OCI-LY7 (cell line): ENCODE data around the gene PWWP2B. TPM values are rescaled to one million over a fixed set of nuclear protein-coding genes. Genes with fewer than 3 reads are reported as not detected.

Experiments used
- BruUV-seq: library from RNA; stranded (reverse); fragments of 400-500 nt; replicated peaks from 2 replicates; lab custom pipeline; 2021; lab: Mats Ljungman, UMichigan
- CTCF ChIA-PET: fragments of 300-600 bp; sonication (Branson Sonifier 250); formaldehyde crosslinking; loops from one replicate; lab custom pipeline; 2022; ENCODE audit warnings: antibody characterized with exemption; ENCODE audit not compliant: unreplicated experiment; lab: Charles Lee
- POLR2A ChIA-PET: fragments of 300-600 bp; sonication (Branson Sonifier 250); formaldehyde crosslinking; loops from one replicate; lab custom pipeline; 2022; ENCODE audit warnings: antibody characterized with exemption; lab: Charles Lee
- DNase-seq: peaks from one replicate; pipeline ENCODE4 v3.0.0-alpha.2; 2015; ENCODE audit warnings: low spot score
- H2AFZ ChIP-seq: fragments of 200-600 bp; sonication (generic), shearing (Covaris generic); 2 replicates; pipeline ENCODE4 v1.6.1; 2014; ENCODE audit warnings: mild to moderate bottlenecking, antibody characterized with exemption, low read length, moderate library complexity
- H3K27ac ChIP-seq: fragments of 200-600 bp; sonication (generic); 2 replicates; pipeline ENCODE4 v1.5.1; 2014; ENCODE audit warnings: mixed run types, low read depth, mild to moderate bottlenecking, moderate library complexity, low read length, inconsistent platforms; ENCODE audit not compliant: poor library complexity, severe bottlenecking
- H3K36me3 ChIP-seq: fragments of 200-600 bp; sonication (generic); 2 replicates; pipeline ENCODE4 v1.6.1; 2014; ENCODE audit warnings: mild to moderate bottlenecking, antibody characterized with exemption, low read length, moderate library complexity, mixed read lengths; ENCODE audit not compliant: insufficient read depth
- H3K4me1 ChIP-seq: fragments of 200-600 bp; sonication (generic); 2 replicates; pipeline ENCODE4 v1.5.1; 2014; ENCODE audit warnings: mild to moderate bottlenecking, low read length; ENCODE audit not compliant: insufficient read depth, poor library complexity, severe bottlenecking
- H3K4me2 ChIP-seq: fragments of 200-600 bp; sonication (generic); 2 replicates; pipeline ENCODE4 v1.6.1; 2014; ENCODE audit warnings: mild to moderate bottlenecking, low read length
- H3K4me3 ChIP-seq: fragments of 200-600 bp; sonication (generic); 2 replicates; pipeline ENCODE4 v1.5.1; 2014; ENCODE audit warnings: mild to moderate bottlenecking, low read depth, low read length; ENCODE audit not compliant: poor library complexity, severe bottlenecking
- H3K79me2 ChIP-seq: fragments of 200-600 bp; sonication (generic); 2 replicates; pipeline ENCODE4 v1.6.1; 2016; ENCODE audit warnings: low read depth, mild to moderate bottlenecking, low read length, moderate library complexity, mixed read lengths; ENCODE audit not compliant: insufficient read depth
- H3K9me2 ChIP-seq: fragments of 200-600 bp; sonication (generic); 2 replicates; pipeline ENCODE4 v1.6.1; 2016; ENCODE audit warnings: mild to moderate bottlenecking, low read length, mixed read lengths; ENCODE audit not compliant: insufficient read depth
- H3K9me3 ChIP-seq: fragments of 200-600 bp; sonication (generic); 2 replicates; pipeline ENCODE4 v1.6.1; 2014; ENCODE audit warnings: mild to moderate bottlenecking, mixed run types, low read length, mixed read lengths
- H4K20me1 ChIP-seq: fragments of 200-600 bp; sonication (generic); 2 replicates; pipeline ENCODE4 v1.6.1; 2014; ENCODE audit warnings: mild to moderate bottlenecking, antibody characterized with exemption, low read length, moderate library complexity, mixed read lengths; ENCODE audit not compliant: insufficient read depth
- EZH2phosphoT487 ChIP-seq: fragments of 200-600 bp; sonication (generic); IDR thresholded peaks from 2 replicates; pipeline ENCODE4 v1.6.1; 2018; ENCODE audit warnings: low read depth, borderline replicate concordance, mild to moderate bottlenecking, mixed run types, antibody characterized with exemption, low read length, moderate library complexity, mixed read lengths
- intact Hi-C: fragments of 100-400 bp; cut with micrococcal nuclease; formaldehyde crosslinking; loops from one replicate; pipeline ENCODE4 v1.10.0; 2022; ENCODE audit not compliant: unreplicated experiment
- total RNA-seq, 2 experiments: library from RNA; depleted of rRNA in 1 of 2; stranded (reverse); fragments of >200 nt in 1 of 2; shearing (Covaris generic) in 1 of 2; gene quantifications; 2 replicates each; pipeline ENCODE4 v1.2.3, GENCODE V29; 2014 to 2022
- TF ChIP-seq, protein P1 (sequence below): fragments of 200-600 bp; sonication (generic); conservative IDR thresholded peaks from 2 replicates; pipeline ENCODE4 v1.5.1; 2014; ENCODE audit warnings: mild to moderate bottlenecking, antibody characterized with exemption, low read length, moderate library complexity, mixed read lengths

The PWWP2B gene
- total RNA-seq, 2 experiments from 2014 or later, result 5.9 to 10.6 TPM

DNA sequence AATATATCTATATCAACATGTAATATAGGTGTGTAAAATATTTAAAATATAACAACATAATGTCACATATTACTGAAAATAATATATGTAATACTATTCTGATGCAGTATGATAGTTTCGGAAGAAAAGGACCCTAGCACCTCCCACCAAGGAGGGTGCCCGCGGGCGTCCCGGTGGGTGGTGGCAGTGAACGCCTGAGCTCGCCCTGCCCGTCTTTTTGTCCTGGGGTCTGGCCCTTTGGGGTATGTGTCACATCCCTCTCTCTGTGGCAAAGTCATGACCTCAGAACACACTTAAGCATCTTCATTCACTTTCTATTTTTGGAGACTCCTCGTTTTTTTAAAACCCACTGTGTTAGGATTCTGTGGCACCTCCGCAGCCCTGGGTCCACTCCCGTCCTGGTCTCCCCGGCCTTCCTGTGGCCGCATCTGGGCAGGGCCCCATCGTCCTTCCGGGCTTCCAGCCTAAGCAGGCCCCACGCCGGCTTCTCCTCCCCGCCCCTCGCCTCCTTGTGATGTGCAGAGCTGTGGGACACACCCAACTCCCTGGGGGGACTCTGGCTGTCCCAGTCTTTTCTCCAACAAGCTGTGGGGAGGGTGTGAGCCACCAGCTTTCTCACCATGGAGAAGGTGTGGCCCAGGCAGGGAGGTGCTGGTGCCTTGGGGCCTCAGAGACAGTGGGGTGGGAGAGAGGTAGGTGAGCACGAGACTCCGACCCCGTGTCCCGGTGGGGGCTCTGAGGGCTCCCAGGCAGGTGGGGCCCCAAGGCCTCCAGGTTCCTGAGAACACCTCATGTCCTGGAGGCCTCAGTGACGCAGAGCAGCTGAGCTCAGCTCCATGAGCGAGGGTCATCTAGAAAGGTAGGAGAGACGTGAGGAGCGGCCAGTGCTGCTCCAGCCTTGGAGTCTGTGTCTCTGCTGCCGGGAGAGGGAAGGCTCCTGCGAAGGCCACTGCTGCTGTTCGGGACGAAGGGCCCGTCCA lies 16.5 kb downstream of the PWWP2B start:
- no peak for DNase-seq
- peaks cover 6% of the 10 kb centered on the region for H3K4me1 ChIP-seq
- no TSS peak for BruUV-seq
- no peaks in the 10 kb centered on the region for H3K79me2 ChIP-seq
- H4K20me1 ChIP-seq, result no peaks in the 10 kb centered on the region
- no peak overlapping the region for H3K27ac ChIP-seq
- no peak overlapping the region for H3K4me3 ChIP-seq
- TF ChIP-seq EZH2phosphoT487, result no peak
- TF ChIP-seq, protein P1, sequence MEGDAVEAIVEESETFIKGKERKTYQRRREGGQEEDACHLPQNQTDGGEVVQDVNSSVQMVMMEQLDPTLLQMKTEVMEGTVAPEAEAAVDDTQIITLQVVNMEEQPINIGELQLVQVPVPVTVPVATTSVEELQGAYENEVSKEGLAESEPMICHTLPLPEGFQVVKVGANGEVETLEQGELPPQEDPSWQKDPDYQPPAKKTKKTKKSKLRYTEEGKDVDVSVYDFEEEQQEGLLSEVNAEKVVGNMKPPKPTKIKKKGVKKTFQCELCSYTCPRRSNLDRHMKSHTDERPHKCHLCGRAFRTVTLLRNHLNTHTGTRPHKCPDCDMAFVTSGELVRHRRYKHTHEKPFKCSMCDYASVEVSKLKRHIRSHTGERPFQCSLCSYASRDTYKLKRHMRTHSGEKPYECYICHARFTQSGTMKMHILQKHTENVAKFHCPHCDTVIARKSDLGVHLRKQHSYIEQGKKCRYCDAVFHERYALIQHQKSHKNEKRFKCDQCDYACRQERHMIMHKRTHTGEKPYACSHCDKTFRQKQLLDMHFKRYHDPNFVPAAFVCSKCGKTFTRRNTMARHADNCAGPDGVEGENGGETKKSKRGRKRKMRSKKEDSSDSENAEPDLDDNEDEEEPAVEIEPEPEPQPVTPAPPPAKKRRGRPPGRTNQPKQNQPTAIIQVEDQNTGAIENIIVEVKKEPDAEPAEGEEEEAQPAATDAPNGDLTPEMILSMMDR, result no peak
- no peaks in the 10 kb centered on the region for H3K36me3 ChIP-seq
- ChIA-PET POLR2A (interaction anchor here (1.1 kb wide), 1 partner anchor 26 kb away, joined by 3 read pairs; no protein-coding TSS in a partner anchor), CTCF (no interaction called here)
- no peak overlapping the region for H2AFZ ChIP-seq
- H3K9me3 ChIP-seq, result no peaks in the 10 kb centered on the region
- intact Hi-C loops, result no loop called here
- H3K9me2 ChIP-seq, result no peaks in the 10 kb centered on the region
- H3K4me2 ChIP-seq, result no peak overlapping the region

DNA sequence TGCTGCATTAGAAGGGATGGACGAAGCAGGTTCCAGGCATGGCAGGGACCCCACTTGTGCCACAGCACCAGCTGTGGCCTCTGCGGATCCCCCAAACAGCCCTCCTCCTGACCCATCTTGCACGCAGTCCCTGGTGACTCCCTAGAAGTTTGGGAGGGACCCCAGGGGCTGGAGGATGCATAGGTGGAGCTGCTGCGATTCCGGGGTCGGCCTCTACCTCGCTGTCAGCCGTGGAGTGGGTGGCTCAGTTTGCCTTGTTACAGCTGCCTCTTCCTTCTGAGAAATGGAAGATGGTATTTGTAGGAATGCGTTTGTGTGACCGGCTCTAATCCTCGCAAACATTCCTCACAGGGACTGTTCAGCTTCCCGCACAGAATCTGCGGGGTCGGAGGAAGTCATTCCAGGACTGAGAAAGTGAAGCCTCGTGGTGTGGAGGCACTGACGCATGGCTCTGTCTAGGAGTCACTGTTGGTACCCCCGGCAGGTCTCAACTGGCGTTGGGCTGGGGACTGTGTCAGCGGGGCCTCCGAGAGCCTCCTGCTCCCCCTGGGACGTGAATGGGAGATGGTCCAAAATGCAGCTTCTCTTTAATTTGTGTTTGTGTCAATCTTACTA lies 17.5 kb downstream of the PWWP2B start:
- no peaks in the 10 kb centered on the region for H3K9me3 ChIP-seq
- CTCF ChIA-PET, result no interaction called here
- H3K9me2 ChIP-seq, result no peaks in the 10 kb centered on the region
- DNase-seq, result no peak
- no TSS peak for BruUV-seq
- no peaks in the 10 kb centered on the region for H4K20me1 ChIP-seq
- no peak overlapping the region for H2AFZ ChIP-seq
- H3K79me2 ChIP-seq, result no peaks in the 10 kb centered on the region
- H3K4me2 ChIP-seq, result no peak overlapping the region
- no peak overlapping the region for H3K4me3 ChIP-seq
- H3K4me1 ChIP-seq, result peaks cover 14% of the 10 kb centered on the region
- intact Hi-C loops, result no loop called here
- no peaks in the 10 kb centered on the region for H3K36me3 ChIP-seq
- no peak for TF ChIP-seq EZH2phosphoT487
- TF ChIP-seq, protein P1, result no peak
- no peak overlapping the region for H3K27ac ChIP-seq
- POLR2A ChIA-PET, result no interaction called here

DNA sequence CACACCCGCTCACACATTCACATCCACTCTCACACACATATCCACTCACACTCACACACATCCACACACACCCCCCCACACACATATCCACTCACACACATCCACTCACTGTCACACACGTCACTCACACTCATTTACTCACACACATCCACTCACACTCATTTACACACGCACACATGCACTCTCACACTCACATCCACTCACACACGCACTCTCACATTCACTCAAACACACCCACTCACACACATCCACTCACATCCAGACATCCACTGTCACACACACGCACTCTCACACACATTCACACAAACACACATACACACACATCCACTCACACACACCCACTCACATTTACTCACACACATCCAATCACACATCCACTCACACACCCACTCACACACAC lies 18.3 kb downstream of the PWWP2B start:
- no peaks in the 10 kb centered on the region for H3K79me2 ChIP-seq
- intact Hi-C loops, result no loop called here
- H3K4me2 ChIP-seq, result no peak overlapping the region
- H3K4me3 ChIP-seq, result no peak overlapping the region
- H3K9me2 ChIP-seq, result no peaks in the 10 kb centered on the region
- no peaks in the 10 kb centered on the region for H3K9me3 ChIP-seq
- H4K20me1 ChIP-seq, result no peaks in the 10 kb centered on the region
- no peak overlapping the region for H3K27ac ChIP-seq
- H2AFZ ChIP-seq, result no peak overlapping the region
- BruUV-seq, result no TSS peak
- POLR2A ChIA-PET, result no interaction called here
- TF ChIP-seq, protein P1, result no peak
- TF ChIP-seq EZH2phosphoT487, result no peak
- CTCF ChIA-PET, result no interaction called here
- no peaks in the 10 kb centered on the region for H3K36me3 ChIP-seq
- DNase-seq, result no peak
- H3K4me1 ChIP-seq, result peaks cover 22% of the 10 kb centered on the region
